H54 (cell line): ENCODE measurements around the gene HSPG2.

Experiments used
- DNase-seq: peaks from one replicate; pipeline ENCODE4 v3.0.0; 2011; ENCODE audit warnings: low spot score, mixed read lengths; ENCODE audit not compliant: insufficient read length
- FAIRE-seq: peaks from 3 replicates; lab custom pipeline; 2011; peaks lifted over from hg19 to GRCh38; lab: Jason Lieb, UNC
- POLR2A ChIP-seq: IDR thresholded peaks from 2 replicates; pipeline ENCODE4 v1.6.1; 2011; ENCODE audit warnings: low read depth, mild to moderate bottlenecking, low read length

HSPG2 gene

DNA sequence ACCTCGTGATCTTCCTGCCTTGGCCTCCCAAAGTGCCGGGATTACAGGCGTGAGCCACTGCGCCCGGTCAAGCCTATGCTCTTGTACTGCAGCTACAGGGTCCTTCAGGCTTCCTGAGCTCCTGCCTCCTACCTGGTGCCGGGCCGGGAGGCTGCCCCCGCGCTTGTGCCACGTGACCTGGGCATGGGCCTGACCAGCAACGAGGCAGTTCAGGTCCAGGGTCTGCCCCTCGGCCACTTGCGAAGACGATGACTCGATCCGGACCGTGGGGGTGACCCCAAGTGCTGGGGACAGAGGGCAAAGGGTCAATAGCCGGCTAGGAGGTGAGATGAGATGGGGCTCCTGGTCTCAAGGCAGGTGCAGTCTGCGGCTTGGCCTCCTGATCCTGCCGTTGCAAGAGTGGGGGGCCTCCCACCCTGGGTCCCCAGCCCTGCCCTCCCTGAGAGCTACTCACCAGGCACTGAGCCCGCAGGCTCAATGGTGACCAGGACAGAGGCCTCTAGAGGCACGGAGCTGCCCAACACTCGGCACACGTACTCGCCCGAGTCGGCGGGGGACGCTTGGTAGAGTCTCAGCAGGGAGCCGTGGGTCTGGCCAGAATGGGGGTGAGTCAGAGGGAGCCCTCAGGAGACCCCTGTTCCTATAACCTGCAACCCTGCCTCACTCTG lies 87.1 kb downstream of the HSPG2 start:
- FAIRE-seq (no peak), DNase-seq (no peak)
- no peak for TF ChIP-seq POLR2A

DNA sequence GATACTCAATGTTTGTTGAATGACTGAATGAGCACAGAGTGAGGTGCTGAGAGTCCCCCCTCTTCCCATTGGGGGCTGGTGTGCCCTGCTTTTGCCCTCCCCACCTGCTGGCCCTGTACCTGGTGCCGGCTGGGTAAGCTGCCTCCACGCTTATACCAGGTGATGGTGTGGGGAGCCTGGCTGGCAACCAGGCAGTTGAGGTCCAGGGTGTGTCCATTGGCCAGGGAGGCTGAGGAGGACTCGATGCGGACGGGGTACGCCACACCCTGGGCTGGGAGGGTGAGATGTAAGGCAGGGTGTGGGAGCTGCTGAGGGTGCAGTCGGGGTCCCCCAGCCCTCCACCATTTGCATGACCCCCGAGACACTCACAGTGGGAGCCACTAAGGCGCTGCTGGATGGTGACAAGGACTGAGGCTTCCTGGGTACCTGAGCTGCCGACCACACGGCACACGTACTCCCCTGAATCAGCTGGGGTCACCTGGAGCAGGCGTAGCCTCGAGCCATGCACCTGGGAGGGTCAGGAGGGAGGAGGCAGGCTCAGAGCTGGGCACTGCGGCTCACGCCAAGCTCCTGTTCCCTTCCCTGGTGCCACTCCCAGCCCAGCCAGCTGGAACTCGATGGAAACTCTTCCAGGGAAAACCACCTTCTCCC lies 88.5 kb downstream of the HSPG2 start:
- no peak for FAIRE-seq
- no peak for TF ChIP-seq POLR2A
- DNase-seq = no peak

DNA sequence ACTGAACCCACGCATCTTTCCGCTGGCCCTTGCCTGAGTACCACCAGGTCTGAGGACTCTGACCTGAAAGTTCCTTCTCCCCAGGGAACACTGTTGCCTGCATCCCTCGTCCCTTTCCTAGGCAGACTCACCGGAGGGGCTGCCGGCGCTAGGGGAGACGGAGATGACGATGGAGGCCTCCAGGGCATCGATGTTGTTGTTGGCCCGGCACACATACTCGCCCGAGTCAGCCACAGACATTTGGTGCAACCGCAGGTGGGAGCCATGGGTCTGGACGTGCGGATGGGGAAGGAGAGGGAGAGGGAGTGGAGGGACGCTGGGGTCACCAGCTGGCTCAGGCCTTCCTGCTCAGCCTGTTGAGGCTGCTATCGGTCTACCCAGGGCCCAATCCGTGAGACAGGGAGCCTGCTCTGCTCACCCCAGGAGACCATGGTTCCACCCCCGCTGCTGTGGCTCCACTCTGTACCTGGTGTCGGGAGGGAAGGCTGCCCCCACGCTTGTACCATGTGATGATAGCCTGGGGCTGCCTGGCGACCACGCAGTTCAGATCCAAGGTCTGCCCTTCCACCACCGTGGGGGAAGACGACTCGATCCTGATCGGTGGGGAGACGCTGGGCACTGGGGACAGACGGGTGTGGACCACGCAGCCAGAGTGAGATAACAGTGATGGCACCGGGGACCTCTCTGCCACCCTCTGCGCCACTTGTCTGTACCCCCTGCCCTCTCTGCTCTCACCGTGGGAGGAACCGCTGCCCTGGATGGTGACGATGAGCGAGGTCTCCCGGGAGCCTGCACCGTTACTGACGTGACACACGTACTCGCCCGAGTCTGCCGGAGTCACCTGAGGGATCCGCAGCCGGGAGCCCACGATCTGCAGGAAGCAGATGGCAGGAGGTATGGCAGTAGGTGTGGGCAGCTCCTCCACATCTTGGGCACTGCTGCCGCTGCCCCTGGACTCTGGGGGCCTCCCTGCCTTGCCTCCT lies 89.6 kb downstream of the HSPG2 start:
- FAIRE-seq = no peak
- DNase-seq = no peak
- TF ChIP-seq POLR2A = no peak

DNA sequence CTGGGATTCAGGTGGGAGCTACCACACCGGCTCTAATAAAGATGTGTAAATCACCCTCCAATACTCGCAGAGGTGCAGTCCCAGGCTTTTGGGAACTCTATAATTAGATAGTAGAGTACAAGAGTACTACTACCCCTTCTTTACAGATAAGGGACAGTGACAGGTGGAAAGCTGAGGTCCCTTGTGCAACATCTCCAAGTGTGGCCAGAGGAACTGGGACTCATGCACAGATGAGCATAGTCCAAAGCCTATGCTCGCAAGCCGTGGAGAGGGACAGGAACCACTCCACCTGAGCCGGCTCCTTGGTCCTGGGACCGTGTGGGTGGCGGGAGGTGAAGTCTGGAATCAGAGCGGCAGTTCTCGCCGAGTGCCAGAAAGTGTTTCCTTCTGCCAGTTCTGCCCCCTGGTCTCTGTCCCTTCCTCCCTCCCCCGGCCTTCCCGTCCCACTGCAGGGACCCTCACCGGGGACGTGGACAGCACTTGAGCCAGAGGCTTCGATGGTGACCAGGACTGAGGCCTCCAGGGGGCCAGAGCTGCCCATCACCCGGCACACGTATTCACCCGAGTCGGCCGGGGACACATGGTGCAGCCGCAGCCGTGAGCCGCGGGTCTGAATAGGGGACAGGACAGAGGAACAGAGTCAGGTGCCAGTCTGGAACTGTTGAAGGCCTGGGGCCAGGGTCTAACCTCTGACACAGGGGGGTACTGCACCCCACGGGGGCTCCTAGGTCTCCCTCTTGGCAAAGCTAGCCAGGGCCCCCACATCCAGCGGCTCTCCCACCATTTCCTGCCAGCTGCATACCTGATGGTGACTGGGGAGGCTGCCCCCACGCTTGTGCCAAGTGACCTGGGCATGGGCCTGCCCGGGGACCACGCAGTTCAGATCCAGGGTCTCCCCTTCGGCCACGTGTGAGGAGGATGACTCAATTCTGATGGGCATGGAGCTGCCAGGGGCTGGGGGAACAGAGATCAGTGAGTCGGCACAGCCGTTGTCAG lies 91.2 kb downstream of the HSPG2 start:
- TF ChIP-seq POLR2A = no peak
- DNase-seq = no peak
- FAIRE-seq = no peak

DNA sequence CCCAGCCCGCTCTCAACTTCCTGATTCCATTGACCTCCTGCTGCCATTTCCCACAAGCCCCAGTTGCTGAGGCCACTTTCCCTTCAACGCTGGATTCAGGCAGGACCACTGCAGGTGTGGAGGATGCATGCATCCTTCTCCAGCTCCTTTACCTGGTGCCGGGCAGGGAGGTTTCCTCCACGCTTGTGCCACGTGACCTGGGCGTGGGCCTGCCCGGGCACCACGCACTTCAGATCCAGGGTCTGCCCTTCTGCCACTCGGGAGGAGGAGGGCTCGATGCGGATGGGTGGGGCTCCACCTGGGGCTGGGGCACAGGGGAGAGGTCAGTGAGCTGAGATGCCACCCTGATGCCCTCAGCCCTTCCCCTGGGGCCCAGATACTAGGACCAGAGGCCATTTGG lies 93.1 kb downstream of the HSPG2 start:
- no peak for DNase-seq
- no peak for FAIRE-seq
- TF ChIP-seq POLR2A = no peak

DNA sequence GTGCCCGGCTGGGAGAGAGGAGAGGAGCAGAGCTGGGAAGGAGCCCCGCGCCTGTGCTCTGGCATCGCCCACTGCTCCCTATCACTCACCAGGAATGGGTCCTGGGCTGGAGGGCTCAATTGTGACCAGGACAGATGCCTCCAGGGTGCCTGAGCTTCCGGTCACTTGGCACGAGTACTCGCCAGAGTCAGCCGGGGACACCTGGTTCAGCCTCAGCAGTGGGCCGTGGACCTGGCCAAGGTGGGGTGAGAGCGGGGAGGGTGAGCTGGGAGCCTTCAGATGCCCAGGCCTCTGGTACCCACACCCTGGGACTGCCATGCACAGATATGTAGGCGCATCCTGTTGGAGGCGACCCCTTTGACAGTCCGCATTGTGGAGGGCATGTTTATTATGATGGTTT lies 93.9 kb downstream of the HSPG2 start:
- no peak for TF ChIP-seq POLR2A
- DNase-seq (no peak), FAIRE-seq (no peak)

DNA sequence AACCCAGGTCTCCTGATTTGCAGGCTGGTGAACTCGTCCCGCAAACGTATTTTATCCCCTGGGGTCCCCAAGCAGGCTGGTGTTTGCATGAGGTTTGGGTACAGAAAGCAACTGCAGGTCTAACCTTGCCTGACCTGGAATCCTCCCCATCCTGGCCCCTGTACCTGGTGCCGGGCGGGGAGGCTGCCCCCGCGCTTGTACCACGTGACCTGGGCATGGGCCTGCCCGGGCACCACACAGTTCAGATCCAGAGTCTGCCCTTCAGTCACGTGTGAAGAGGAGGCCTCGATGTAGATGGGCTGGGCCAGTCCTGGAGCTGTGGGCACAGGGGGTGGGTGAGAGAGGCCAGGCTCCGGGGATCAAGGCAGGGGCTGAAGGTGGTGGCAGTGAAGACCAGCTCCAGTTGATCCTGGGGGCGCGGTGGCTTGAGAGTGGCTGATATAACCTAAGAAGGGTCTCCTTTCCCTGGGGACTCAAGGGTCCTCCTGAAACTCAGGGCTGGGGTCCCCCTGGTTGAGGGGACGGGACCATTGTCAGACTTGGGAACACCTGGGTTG lies 94.4 kb downstream of the HSPG2 start:
- no peak for TF ChIP-seq POLR2A
- FAIRE-seq (no peak), DNase-seq (no peak)

DNA sequence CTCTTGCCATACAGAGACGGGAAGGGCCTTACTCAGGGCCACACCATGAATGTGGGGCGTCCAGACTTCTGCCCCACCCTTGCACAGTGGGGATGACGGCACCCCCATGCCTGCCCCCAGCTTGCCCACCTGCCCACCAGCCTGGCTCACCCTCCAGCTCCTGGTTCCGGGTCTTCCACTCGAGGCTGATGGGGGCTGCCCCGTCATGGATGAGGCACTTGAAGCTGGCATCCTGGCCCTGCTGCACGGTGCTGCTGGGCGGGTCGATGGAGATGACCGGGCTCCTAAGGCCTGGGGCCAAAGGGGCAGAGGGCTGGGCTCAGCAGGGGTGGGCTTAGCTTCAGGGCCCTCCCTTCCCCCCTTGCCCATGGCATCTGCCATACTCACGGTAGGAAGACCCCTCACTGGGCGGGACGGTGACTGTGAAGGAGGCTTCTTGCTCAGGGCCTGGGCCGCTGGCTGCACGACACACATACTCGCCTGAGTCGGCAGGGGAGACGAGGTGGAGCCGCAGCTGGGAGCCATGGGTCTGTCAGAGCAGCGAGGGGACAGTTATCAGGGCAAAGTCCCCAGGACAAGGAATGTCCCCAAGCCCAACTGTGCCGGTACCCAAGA lies 95.2 kb downstream of the HSPG2 start:
- no peak for TF ChIP-seq POLR2A
- DNase-seq (no peak), FAIRE-seq (no peak)

DNA sequence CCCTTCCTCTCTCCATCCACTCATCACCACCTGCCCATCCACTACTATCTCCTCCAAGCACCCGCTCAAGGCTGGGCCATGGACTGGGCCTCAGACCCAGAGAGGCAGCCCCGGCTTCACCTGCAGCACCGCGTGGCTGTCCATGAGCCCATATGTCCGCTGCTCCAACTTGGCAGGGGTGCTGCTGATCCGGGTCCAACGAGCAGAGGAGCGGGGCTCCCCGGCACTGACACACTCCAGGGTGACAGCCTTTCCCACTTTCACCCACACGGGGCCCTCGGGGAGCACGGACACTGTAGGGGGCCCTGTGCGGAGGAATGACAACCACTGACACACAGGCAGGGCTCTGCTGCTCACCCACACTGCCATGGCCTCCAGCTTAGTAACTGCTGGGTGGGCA lies 96.1 kb downstream of the HSPG2 start:
- no peak for DNase-seq
- no peak for FAIRE-seq
- TF ChIP-seq POLR2A = no peak

DNA sequence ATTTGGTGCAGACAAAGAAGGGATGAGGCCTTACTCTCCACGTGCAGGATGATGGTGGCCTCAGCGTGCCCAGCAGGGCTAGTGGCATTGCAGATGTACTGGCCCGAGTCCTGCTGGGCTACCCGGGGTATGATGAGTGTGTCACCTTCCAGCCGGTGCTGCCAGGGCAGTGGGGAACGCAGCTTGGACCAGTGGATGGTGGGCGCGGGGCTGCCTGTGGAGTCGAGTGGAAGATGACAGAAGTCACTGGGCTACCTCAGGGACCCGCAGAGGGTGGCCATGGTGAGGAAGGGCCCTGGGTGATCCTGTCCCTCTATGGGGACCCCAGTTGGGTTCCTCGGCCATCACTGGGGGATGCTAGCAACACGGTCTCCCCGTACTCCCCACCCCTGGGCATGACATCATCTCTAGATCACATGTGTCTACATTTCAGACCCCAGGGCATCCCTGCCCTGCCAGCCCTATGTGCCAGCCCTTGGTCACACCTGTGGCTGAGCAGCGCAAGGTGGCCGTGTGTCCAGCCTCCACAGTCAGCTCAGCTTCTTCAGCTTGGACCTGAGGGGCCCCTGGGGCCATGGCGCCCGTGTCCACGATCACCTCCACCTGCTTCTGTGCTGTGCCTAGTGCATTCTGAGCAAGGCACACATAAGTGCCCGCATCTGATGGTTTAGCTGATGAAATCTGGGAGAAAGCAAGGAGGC lies 97.6 kb downstream of the HSPG2 start:
- no peak for FAIRE-seq
- no peak for TF ChIP-seq POLR2A
- DNase-seq = no peak

DNA sequence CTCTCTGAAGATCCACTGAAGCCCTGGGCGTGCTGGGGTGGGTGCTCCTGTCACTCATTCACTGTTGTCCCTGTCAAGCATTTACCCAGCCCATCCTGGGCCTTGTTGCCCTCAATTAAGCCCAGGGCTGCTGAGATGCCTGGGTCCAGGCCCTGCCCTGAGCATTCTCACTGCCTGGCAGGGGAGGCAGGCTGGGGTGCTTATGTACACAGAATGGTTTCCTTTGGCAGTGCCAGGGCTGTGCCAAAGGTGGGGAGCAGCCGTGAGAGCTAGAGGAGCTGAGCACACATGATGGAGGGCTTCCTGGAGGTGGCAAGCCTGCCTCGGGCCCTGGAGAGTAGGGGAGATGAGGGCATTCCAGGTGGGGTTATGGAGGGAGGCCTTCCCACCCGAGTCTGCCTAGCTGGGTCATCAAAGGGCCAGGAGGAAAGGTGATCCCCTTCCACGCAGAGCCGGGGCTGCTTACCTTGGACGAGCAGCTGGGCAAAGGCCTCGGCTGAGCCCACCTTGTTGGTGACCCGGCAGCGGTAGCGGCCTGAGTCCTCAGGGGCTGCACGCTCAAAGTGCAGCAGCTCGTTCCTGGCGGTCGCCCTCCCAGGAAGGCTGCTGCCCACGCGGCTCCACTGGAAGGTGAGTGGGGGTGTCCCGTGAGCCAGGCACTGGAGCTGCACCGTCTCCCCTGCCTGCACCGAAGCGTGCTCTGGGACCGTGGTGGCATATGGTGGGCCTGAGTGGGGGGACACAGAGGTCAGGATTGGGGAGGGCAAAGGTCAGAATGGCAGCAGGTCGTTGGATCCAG lies 98.6 kb downstream of the HSPG2 start:
- no peak for FAIRE-seq
- DNase-seq = no peak
- TF ChIP-seq POLR2A = no peak
